ENCODE data around the gene ZNF407. TPM values are rescaled to one million over a fixed set of nuclear protein-coding genes. Genes with fewer than 3 reads are reported as not detected.

The ZNF407 gene
- total RNA-seq, 1 donor from 2014 or later = 18.3 TPM

GRCh38 chr18:74674487-74674886 is 76.8 kb downstream of the ZNF407 start:
- no peak for DNase-seq (ENCODE audit: low spot score)
- intact Hi-C loops (cut with micrococcal nuclease) = no loop called here
- H3K4me1 Mint-ChIP-seq (ENCODE audit: low read depth) = no peaks in the 10 kb centered on the region
- H3K9me3 Mint-ChIP-seq = peaks cover 4% of the 10 kb centered on the region
- no peak overlapping the region for H3K4me3 Mint-ChIP-seq (ENCODE audit: low read depth)
- H3K27ac Mint-ChIP-seq = no peak overlapping the region
- H3K36me3 Mint-ChIP-seq (ENCODE audit: low read depth) = peaks cover 30% of the 10 kb centered on the region
- H3K27me3 Mint-ChIP-seq (ENCODE audit: low read depth) = no peaks in the 10 kb centered on the region

GRCh38 chr18:74679006-74679678 is 81.5 kb downstream of the ZNF407 start:
- Mint-ChIP-seq H3K27me3 (ENCODE audit: low read depth) (no peaks in the 10 kb centered on the region), H3K27ac (no peak overlapping the region), H3K9me3 (peaks cover 4% of the 10 kb centered on the region), H3K4me3 (ENCODE audit: low read depth) (no peak overlapping the region), H3K4me1 (ENCODE audit: low read depth) (no peaks in the 10 kb centered on the region), H3K36me3 (ENCODE audit: low read depth) (peaks cover 36% of the 10 kb centered on the region)
- intact Hi-C loops (cut with micrococcal nuclease) = no loop called here
- DNase-seq (ENCODE audit: low spot score) = no peak

- peaks cover 36% of the 10 kb centered on the region for H3K36me3 Mint-ChIP-seq (ENCODE audit: low read depth)
- H3K27me3 Mint-ChIP-seq (ENCODE audit: low read depth) = no peaks in the 10 kb centered on the region
- no peak overlapping the region for H3K4me3 Mint-ChIP-seq (ENCODE audit: low read depth)
- H3K9me3 Mint-ChIP-seq = peaks cover 4% of the 10 kb centered on the region
- no peaks in the 10 kb centered on the region for H3K4me1 Mint-ChIP-seq (ENCODE audit: low read depth)
- intact Hi-C loops (cut with micrococcal nuclease) = no loop called here
- no peak for DNase-seq (ENCODE audit: low spot score)
- no peak overlapping the region for H3K27ac Mint-ChIP-seq
These were observed 82.0 kb downstream of the ZNF407 start for GRCh38 chr18:74679679-74680076.

GRCh38 chr18:74682141-74682990 is 84.7 kb downstream of the ZNF407 start:
- Mint-ChIP-seq H3K9me3 (no peaks in the 10 kb centered on the region), H3K27ac (no peak overlapping the region), H3K4me3 (ENCODE audit: low read depth) (no peak overlapping the region), H3K4me1 (ENCODE audit: low read depth) (no peaks in the 10 kb centered on the region), H3K36me3 (ENCODE audit: low read depth) (peaks cover 30% of the 10 kb centered on the region), H3K27me3 (ENCODE audit: low read depth) (no peaks in the 10 kb centered on the region)
- DNase-seq (ENCODE audit: low spot score) = no peak
- intact Hi-C loops (cut with micrococcal nuclease) = no loop called here

- DNase-seq (ENCODE audit: low spot score) = no peak
- Mint-ChIP-seq H3K27me3 (ENCODE audit: low read depth) (no peaks in the 10 kb centered on the region), H3K36me3 (ENCODE audit: low read depth) (peaks cover 25% of the 10 kb centered on the region), H3K4me3 (ENCODE audit: low read depth) (no peak overlapping the region), H3K27ac (no peak overlapping the region), H3K4me1 (ENCODE audit: low read depth) (no peaks in the 10 kb centered on the region), H3K9me3 (no peaks in the 10 kb centered on the region)
- intact Hi-C loops (cut with micrococcal nuclease) = no loop called here
These were observed 85.3 kb downstream of the ZNF407 start for GRCh38 chr18:74682991-74683297.

GRCh38 chr18:74683573-74683972 is 85.9 kb downstream of the ZNF407 start:
- intact Hi-C loops (cut with micrococcal nuclease) = no loop called here
- no peak for DNase-seq (ENCODE audit: low spot score)
- Mint-ChIP-seq H3K9me3 (no peaks in the 10 kb centered on the region), H3K27me3 (ENCODE audit: low read depth) (no peaks in the 10 kb centered on the region), H3K36me3 (ENCODE audit: low read depth) (peaks cover 20% of the 10 kb centered on the region), H3K27ac (no peak overlapping the region), H3K4me3 (ENCODE audit: low read depth) (no peak overlapping the region), H3K4me1 (ENCODE audit: low read depth) (no peaks in the 10 kb centered on the region)

- no peaks in the 10 kb centered on the region for H3K27me3 Mint-ChIP-seq (ENCODE audit: low read depth)
- intact Hi-C loops (cut with micrococcal nuclease) = no loop called here
- peaks cover 5% of the 10 kb centered on the region for H3K4me1 Mint-ChIP-seq (ENCODE audit: low read depth)
- no peak overlapping the region for H3K27ac Mint-ChIP-seq
- no peak for DNase-seq (ENCODE audit: low spot score)
- peaks cover 6% of the 10 kb centered on the region for H3K36me3 Mint-ChIP-seq (ENCODE audit: low read depth)
- no peaks in the 10 kb centered on the region for H3K9me3 Mint-ChIP-seq
- H3K4me3 Mint-ChIP-seq (ENCODE audit: low read depth) = no peak overlapping the region
These were observed 91.6 kb downstream of the ZNF407 start for GRCh38 chr18:74689251-74689650.

- H3K4me3 Mint-ChIP-seq (ENCODE audit: low read depth) = no peak overlapping the region
- no peaks in the 10 kb centered on the region for H3K27me3 Mint-ChIP-seq (ENCODE audit: low read depth)
- peaks cover 5% of the 10 kb centered on the region for H3K4me1 Mint-ChIP-seq (ENCODE audit: low read depth)
- DNase-seq (ENCODE audit: low spot score) = no peak
- no peak overlapping the region for H3K27ac Mint-ChIP-seq
- intact Hi-C loops (cut with micrococcal nuclease) = no loop called here
- H3K9me3 Mint-ChIP-seq = no peaks in the 10 kb centered on the region
- H3K36me3 Mint-ChIP-seq (ENCODE audit: low read depth) = no peaks in the 10 kb centered on the region
These were observed 94.8 kb downstream of the ZNF407 start for GRCh38 chr18:74692367-74693013.

GRCh38 chr18:74694436-74694835 is 96.8 kb downstream of the ZNF407 start:
- intact Hi-C loops (cut with micrococcal nuclease) = no loop called here
- Mint-ChIP-seq H3K36me3 (ENCODE audit: low read depth) (no peaks in the 10 kb centered on the region), H3K27ac (no peak overlapping the region), H3K4me1 (ENCODE audit: low read depth) (peaks cover 5% of the 10 kb centered on the region), H3K9me3 (no peaks in the 10 kb centered on the region), H3K4me3 (ENCODE audit: low read depth) (no peak overlapping the region), H3K27me3 (ENCODE audit: low read depth) (no peaks in the 10 kb centered on the region)
- DNase-seq (ENCODE audit: low spot score) = no peak

GRCh38 chr18:74695170-74695569 is 97.5 kb downstream of the ZNF407 start:
- H3K4me1 Mint-ChIP-seq (ENCODE audit: low read depth) = peaks cover 5% of the 10 kb centered on the region
- H3K9me3 Mint-ChIP-seq = no peaks in the 10 kb centered on the region
- intact Hi-C loops (cut with micrococcal nuclease) = no loop called here
- H3K36me3 Mint-ChIP-seq (ENCODE audit: low read depth) = no peaks in the 10 kb centered on the region
- H3K4me3 Mint-ChIP-seq (ENCODE audit: low read depth) = no peak overlapping the region
- H3K27ac Mint-ChIP-seq = no peak overlapping the region
- no peak for DNase-seq (ENCODE audit: low spot score)
- H3K27me3 Mint-ChIP-seq (ENCODE audit: low read depth) = no peaks in the 10 kb centered on the region

GRCh38 chr18:74698881-74699280 is 101.2 kb downstream of the ZNF407 start:
- no peaks in the 10 kb centered on the region for H3K9me3 Mint-ChIP-seq
- H3K36me3 Mint-ChIP-seq (ENCODE audit: low read depth) = no peaks in the 10 kb centered on the region
- no peaks in the 10 kb centered on the region for H3K27me3 Mint-ChIP-seq (ENCODE audit: low read depth)
- no peak overlapping the region for H3K4me3 Mint-ChIP-seq (ENCODE audit: low read depth)
- H3K27ac Mint-ChIP-seq = no peak overlapping the region
- intact Hi-C loops (cut with micrococcal nuclease) = no loop called here
- DNase-seq (ENCODE audit: low spot score) = no peak
- peaks cover 2% of the 10 kb centered on the region for H3K4me1 Mint-ChIP-seq (ENCODE audit: low read depth)

- no peaks in the 10 kb centered on the region for H3K9me3 Mint-ChIP-seq
- DNase-seq (ENCODE audit: low spot score) = no peak
- H3K36me3 Mint-ChIP-seq (ENCODE audit: low read depth) = no peaks in the 10 kb centered on the region
- H3K4me1 Mint-ChIP-seq (ENCODE audit: low read depth) = peaks cover 2% of the 10 kb centered on the region
- H3K27ac Mint-ChIP-seq = no peak overlapping the region
- intact Hi-C loops (cut with micrococcal nuclease) = no loop called here
- no peak overlapping the region for H3K4me3 Mint-ChIP-seq (ENCODE audit: low read depth)
- H3K27me3 Mint-ChIP-seq (ENCODE audit: low read depth) = no peaks in the 10 kb centered on the region
These were observed 101.8 kb downstream of the ZNF407 start for GRCh38 chr18:74699455-74699854.

GRCh38 chr18:74702950-74703349 is 105.3 kb downstream of the ZNF407 start:
- DNase-seq (ENCODE audit: low spot score) = no peak
- no peaks in the 10 kb centered on the region for H3K9me3 Mint-ChIP-seq
- no peaks in the 10 kb centered on the region for H3K27me3 Mint-ChIP-seq (ENCODE audit: low read depth)
- no peaks in the 10 kb centered on the region for H3K36me3 Mint-ChIP-seq (ENCODE audit: low read depth)
- no peak overlapping the region for H3K4me3 Mint-ChIP-seq (ENCODE audit: low read depth)
- H3K27ac Mint-ChIP-seq = no peak overlapping the region
- intact Hi-C loops (cut with micrococcal nuclease) = no loop called here
- H3K4me1 Mint-ChIP-seq (ENCODE audit: low read depth) = peaks cover 2% of the 10 kb centered on the region

Measured in activated T-helper 2 cell treated with anti-CD3 and anti-CD28 coated beads, Interferon-gamma antibody, Interleukin-2, Interleukin-4, amounts not matched to agents 10 μg/mL and 5 μg/mL and 100 μg/mL, durations not matched to agents 14 hours and 24 hours and 36 hours (primary cell).